OCI-LY1 (cell line): ENCODE data around the gene MACROD2.
"Not testable (repeated sequence)": the region's sequence is repeated elsewhere in the genome, so short reads cannot be mapped to it uniquely, and the experiment has no call there.

Experiments
- H2AFZ ChIP-seq: fragments of 200-600 bp; sonication (generic), shearing (Covaris generic); 2 replicates; pipeline ENCODE4 v1.6.0; 2014; ENCODE audit warnings: antibody characterized with exemption, mild to moderate bottlenecking, low read length
- H3F3A ChIP-seq: fragments of 200-600 bp; sonication (generic), shearing (Covaris generic); 2 replicates; pipeline ENCODE4 v1.6.0; 2014; ENCODE audit warnings: mild to moderate bottlenecking, antibody characterized with exemption, low read length, moderate library complexity; ENCODE audit not compliant: insufficient read depth
- H3K27ac ChIP-seq: fragments of 200-600 bp; sonication (generic); 2 replicates; pipeline ENCODE4 v1.5.1; 2014; ENCODE audit warnings: low read length, mixed run types, mild to moderate bottlenecking, low read depth; ENCODE audit not compliant: poor library complexity, severe bottlenecking
- H3K27me3 ChIP-seq: fragments of 200-600 bp; sonication (generic); 2 replicates; pipeline ENCODE4 v1.6.0; 2014; ENCODE audit warnings: antibody characterized with exemption, mild to moderate bottlenecking, low read length, moderate library complexity; ENCODE audit not compliant: insufficient read depth
- H3K36me3 ChIP-seq: fragments of 200-600 bp; sonication (generic); 2 replicates; pipeline ENCODE4 v1.6.1; 2014; ENCODE audit warnings: mild to moderate bottlenecking, antibody characterized with exemption, low read length, moderate library complexity, mixed read lengths; ENCODE audit not compliant: insufficient read depth
- H3K4me1 ChIP-seq: fragments of 200-600 bp; sonication (generic); 2 replicates; pipeline ENCODE4 v1.5.1; 2014; ENCODE audit warnings: mild to moderate bottlenecking, low read length, moderate library complexity; ENCODE audit not compliant: insufficient read depth, severe bottlenecking
- H3K4me2 ChIP-seq: fragments of 200-600 bp; sonication (generic), shearing (Covaris generic); 2 replicates; pipeline ENCODE4 v1.6.1; 2014; ENCODE audit warnings: low read length
- H3K4me3 ChIP-seq: fragments of 200-600 bp; sonication (generic); 2 replicates; pipeline ENCODE4 v1.5.1; 2014; ENCODE audit warnings: low read length, low read depth, mild to moderate bottlenecking, mixed read lengths; ENCODE audit not compliant: poor library complexity, severe bottlenecking
- H3K79me2 ChIP-seq: fragments of 200-600 bp; shearing (Covaris generic); 2 replicates; pipeline ENCODE4 v1.6.1; 2016; ENCODE audit warnings: mixed run types, low read length, mixed read lengths; ENCODE audit not compliant: insufficient read depth
- H3K9ac ChIP-seq: fragments of 200-600 bp; sonication (generic), shearing (Covaris generic); 2 replicates; pipeline ENCODE4 v1.6.1; 2014; ENCODE audit warnings: mild to moderate bottlenecking, low read length, mixed read lengths
- H3K9me2 ChIP-seq: fragments of 200-600 bp; sonication (generic), shearing (Covaris generic); 2 replicates; pipeline ENCODE4 v1.6.1; 2014; ENCODE audit warnings: low read depth, mild to moderate bottlenecking, low read length, mixed read lengths
- H3K9me3 ChIP-seq: fragments of 200-600 bp; shearing (Covaris generic); 2 replicates; pipeline ENCODE4 v1.6.1; 2014; ENCODE audit warnings: low read length, mixed read lengths
- H4K20me1 ChIP-seq: fragments of 200-600 bp; sonication (generic), shearing (Covaris generic); 2 replicates; pipeline ENCODE4 v1.6.0; 2016; ENCODE audit warnings: mild to moderate bottlenecking, low read length; ENCODE audit not compliant: insufficient read depth
- CTCF ChIP-seq: fragments of 200-600 bp; sonication (generic), shearing (Covaris generic); IDR thresholded peaks from 2 replicates; pipeline ENCODE4 v1.5.1; 2017; ENCODE audit warnings: mild to moderate bottlenecking, antibody characterized with exemption, low read length, moderate library complexity, mixed read lengths
- EZH2 ChIP-seq: fragments of 200-600 bp; sonication (generic), shearing (Covaris generic); IDR thresholded peaks from 2 replicates; pipeline ENCODE4 v1.8.0; 2017; ENCODE audit warnings: borderline replicate concordance, mixed run types, mild to moderate bottlenecking, antibody characterized with exemption, low read length, moderate library complexity, mixed read lengths

MACROD2 gene

GRCh38 chr20:14264869-14265268, 269.6 kb downstream of the MACROD2 start:
- Histone ChIP-seq H3K27ac (no peak overlapping the region), H3K79me2 (no peaks in the 10 kb centered on the region), H3K4me3 (no peak overlapping the region), H3K4me2 (no peak overlapping the region), H2AFZ (no peak overlapping the region), H3K4me1 (no peaks in the 10 kb centered on the region), H3F3A (no peaks in the 10 kb centered on the region), H4K20me1 (no peaks in the 10 kb centered on the region), H3K9ac (no peak overlapping the region), H3K9me3 (no peaks in the 10 kb centered on the region), H3K36me3 (no peaks in the 10 kb centered on the region), H3K27me3 (no peaks in the 10 kb centered on the region), H3K9me2 (no peaks in the 10 kb centered on the region)
- TF ChIP-seq CTCF (peak; percentile 26; the same call in 1 of the 2 replicates), EZH2 (no peak)

- Histone ChIP-seq H3K9me3 (no peaks in the 10 kb centered on the region), H3K27ac (no peak overlapping the region), H3K4me3 (no peak overlapping the region), H3K9ac (no peak overlapping the region), H4K20me1 (no peaks in the 10 kb centered on the region), H3K27me3 (no peaks in the 10 kb centered on the region), H3K79me2 (no peaks in the 10 kb centered on the region), H3F3A (no peaks in the 10 kb centered on the region), H3K4me1 (no peaks in the 10 kb centered on the region), H3K36me3 (no peaks in the 10 kb centered on the region), H3K9me2 (no peaks in the 10 kb centered on the region), H3K4me2 (no peak overlapping the region), H2AFZ (no peak overlapping the region)
- TF ChIP-seq EZH2 (no peak), CTCF (no peak)
Observed at GRCh38 chr20:14266246-14266645, 270.9 kb downstream of the MACROD2 start.

- H3K27ac ChIP-seq, H4K20me1 ChIP-seq, H3K4me3 ChIP-seq, H3K4me1 ChIP-seq, H3K9me2 ChIP-seq, H3K9ac ChIP-seq, H3K4me2 ChIP-seq, H3K36me3 ChIP-seq, H3K79me2 ChIP-seq, H3F3A ChIP-seq, H3K9me3 ChIP-seq, H2AFZ ChIP-seq, H3K27me3 ChIP-seq: not testable (repeated sequence)
Observed at GRCh38 chr20:14270751-14271150, 275.4 kb downstream of the MACROD2 start.

GRCh38 chr20:14282140-14282539, 286.8 kb downstream of the MACROD2 start:
- H3K4me1 ChIP-seq: no peaks in the 10 kb centered on the region
- no peaks in the 10 kb centered on the region for H3F3A ChIP-seq
- no peak overlapping the region for H3K9ac ChIP-seq
- H3K9me3 ChIP-seq: no peaks in the 10 kb centered on the region
- no peaks in the 10 kb centered on the region for H3K36me3 ChIP-seq
- no peak overlapping the region for H3K4me2 ChIP-seq
- no peaks in the 10 kb centered on the region for H3K79me2 ChIP-seq
- no peak overlapping the region for H2AFZ ChIP-seq
- H3K27me3 ChIP-seq: no peaks in the 10 kb centered on the region
- TF ChIP-seq EZH2: no peak
- no peak for TF ChIP-seq CTCF
- no peak overlapping the region for H3K27ac ChIP-seq
- no peaks in the 10 kb centered on the region for H3K9me2 ChIP-seq
- no peaks in the 10 kb centered on the region for H4K20me1 ChIP-seq
- no peak overlapping the region for H3K4me3 ChIP-seq
